Neutrophil (primary cell): ENCODE measurements around the gene CPNE7.

Source experiments
- H3K27ac ChIP-seq: fragments of 200-600 bp; sonication (generic); 2 replicates; pipeline ENCODE4 v1.5.1; 2016; ENCODE audit warnings: mild to moderate bottlenecking, moderate library complexity
- H3K27me3 ChIP-seq: fragments of 200-600 bp; sonication (generic); 2 replicates; pipeline ENCODE4 v1.6.0; 2016; ENCODE audit warnings: mild to moderate bottlenecking
- H3K36me3 ChIP-seq: fragments of 200-600 bp; sonication (generic); 2 replicates; pipeline ENCODE4 v1.5.1; 2017
- H3K4me1 ChIP-seq, 2 experiments: fragments of 200-600 bp in 1 of 2; sonication (generic) in 1 of 2; 1 replicate in 1 of 2; 2 replicates in 1 of 2; pipeline versions ENCODE4 v1.5.1 to v1.6.1; 2013 to 2016; ENCODE audit warnings: low read depth in 1 of 2, low read length in 1 of 2, mild to moderate bottlenecking in 1 of 2, moderate library complexity in 1 of 2; ENCODE audit not compliant: control insufficient read depth in 1 of 2, insufficient read depth in 1 of 2
- H3K4me3 ChIP-seq, 2 experiments: fragments of 200-600 bp in 1 of 2; sonication (generic) in 1 of 2; 1 replicate in 1 of 2; 2 replicates in 1 of 2; pipeline ENCODE4 v1.5.1; 2013 to 2016; ENCODE audit warnings: low read depth in 1 of 2, low read length in 1 of 2, mild to moderate bottlenecking in 1 of 2, moderate library complexity in 1 of 2
- H3K9me3 ChIP-seq: fragments of 200-600 bp; sonication (generic); 2 replicates; pipeline ENCODE4 v1.5.1; 2016
- CTCF ChIP-seq: fragments of 200-600 bp; sonication (generic); IDR thresholded peaks from 2 replicates; pipeline ENCODE4 v1.5.1; 2016; ENCODE audit warnings: antibody characterized with exemption

The CPNE7 gene

GRCh38 chr16:89638455-89638854, 62.9 kb downstream of the CPNE7 start:
- Histone ChIP-seq H3K27me3 (peaks cover 22% of the 10 kb centered on the region), H3K27ac (no peak overlapping the region), H3K36me3 (no peaks in the 10 kb centered on the region), H3K4me3 (no peak overlapping the region), H3K4me1 (peaks cover 0 to 5% of the 10 kb centered on the region in 2 experiments), H3K9me3 (no peaks in the 10 kb centered on the region)
- TF ChIP-seq CTCF = no peak

DNA sequence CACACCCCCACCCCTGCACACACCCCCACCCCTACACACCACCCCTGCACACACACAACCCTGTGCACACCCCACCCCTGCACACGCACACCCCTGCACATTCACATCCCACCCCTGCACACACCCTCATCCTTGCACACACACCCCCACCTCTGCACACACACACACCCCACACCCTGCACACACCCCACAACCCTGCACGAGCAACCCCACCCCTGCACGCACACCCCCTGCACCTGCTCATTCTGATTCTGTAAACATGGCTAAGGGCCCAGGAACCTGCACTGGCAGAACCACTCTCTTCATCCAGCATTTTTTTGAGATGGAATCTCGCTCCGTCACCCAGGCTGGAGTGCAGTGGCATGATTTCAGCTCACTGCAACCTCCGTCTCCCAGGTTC, 63.8 kb downstream of the CPNE7 start:
- Histone ChIP-seq H3K4me1 (peaks cover 0 to 5% of the 10 kb centered on the region in 2 experiments), H3K9me3 (no peaks in the 10 kb centered on the region), H3K4me3 (no peak overlapping the region), H3K36me3 (peaks cover 6% of the 10 kb centered on the region), H3K27ac (no peak overlapping the region), H3K27me3 (peaks cover 22% of the 10 kb centered on the region)
- TF ChIP-seq CTCF = no peak

DNA sequence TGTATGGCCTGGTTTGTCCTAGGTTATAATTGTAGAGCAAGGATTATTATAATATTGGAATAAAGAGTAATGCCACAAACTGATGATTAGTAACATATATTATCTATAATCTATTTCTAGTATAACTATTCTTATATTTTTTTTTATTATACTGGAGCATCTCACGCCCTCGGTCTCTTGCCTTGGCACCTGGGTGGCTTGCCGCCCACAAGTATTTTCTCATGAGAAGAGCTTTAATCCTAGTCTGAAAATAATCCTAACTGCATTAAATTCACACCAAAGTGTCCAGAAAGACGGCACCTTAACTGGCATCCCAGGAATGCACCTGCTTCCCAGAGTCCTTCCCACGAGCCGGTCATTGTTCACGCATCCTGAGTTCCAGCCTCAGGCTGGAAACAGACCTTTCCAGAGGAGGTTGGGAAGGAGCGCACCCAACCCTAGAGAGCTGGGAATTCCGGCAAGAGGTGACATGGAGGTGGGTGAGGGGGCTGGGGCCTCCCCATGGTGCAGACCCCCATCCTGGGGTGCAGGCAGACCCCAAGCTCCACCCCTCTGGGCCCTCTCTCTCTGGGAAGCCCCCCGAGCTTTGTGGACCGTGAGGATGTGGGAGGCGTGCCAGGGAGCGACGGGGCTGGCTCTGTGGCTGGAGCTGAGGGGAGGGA, 66.0 kb downstream of the CPNE7 start:
- Histone ChIP-seq H3K27ac (no peak overlapping the region), H3K27me3 (peaks cover 22% of the 10 kb centered on the region), H3K4me1 (peaks cover 0 to 5% of the 10 kb centered on the region in 2 experiments), H3K4me3 (no peak overlapping the region), H3K36me3 (peaks cover 28% of the 10 kb centered on the region), H3K9me3 (no peaks in the 10 kb centered on the region)
- TF ChIP-seq CTCF = no peak

GRCh38 chr16:89642574-89642973, 67.0 kb downstream of the CPNE7 start:
- no peak for TF ChIP-seq CTCF
- H3K36me3 ChIP-seq = peaks cover 36% of the 10 kb centered on the region
- peaks cover 0 to 5% of the 10 kb centered on the region in 2 experiments for H3K4me1 ChIP-seq
- no peak overlapping the region for H3K4me3 ChIP-seq
- peaks cover 22% of the 10 kb centered on the region for H3K27me3 ChIP-seq
- H3K9me3 ChIP-seq = no peaks in the 10 kb centered on the region
- H3K27ac ChIP-seq = no peak overlapping the region

- no peaks in the 10 kb centered on the region for H3K9me3 ChIP-seq
- peaks cover 41% of the 10 kb centered on the region for H3K36me3 ChIP-seq
- H3K4me1 ChIP-seq = peaks cover 0 to 5% of the 10 kb centered on the region in 2 experiments
- no peak for TF ChIP-seq CTCF
- H3K27ac ChIP-seq = no peak overlapping the region
- no peak overlapping the region for H3K4me3 ChIP-seq
- H3K27me3 ChIP-seq = peaks cover 22% of the 10 kb centered on the region
These were observed 68.3 kb downstream of the CPNE7 start for GRCh38 chr16:89643769-89644300.
